ENCODE results near the gene NCKIPSD.
"Not testable (repeated sequence)": the region's sequence is repeated elsewhere in the genome, so short reads cannot be mapped to it uniquely, and the experiment has no call there.

NCKIPSD gene

DNA sequence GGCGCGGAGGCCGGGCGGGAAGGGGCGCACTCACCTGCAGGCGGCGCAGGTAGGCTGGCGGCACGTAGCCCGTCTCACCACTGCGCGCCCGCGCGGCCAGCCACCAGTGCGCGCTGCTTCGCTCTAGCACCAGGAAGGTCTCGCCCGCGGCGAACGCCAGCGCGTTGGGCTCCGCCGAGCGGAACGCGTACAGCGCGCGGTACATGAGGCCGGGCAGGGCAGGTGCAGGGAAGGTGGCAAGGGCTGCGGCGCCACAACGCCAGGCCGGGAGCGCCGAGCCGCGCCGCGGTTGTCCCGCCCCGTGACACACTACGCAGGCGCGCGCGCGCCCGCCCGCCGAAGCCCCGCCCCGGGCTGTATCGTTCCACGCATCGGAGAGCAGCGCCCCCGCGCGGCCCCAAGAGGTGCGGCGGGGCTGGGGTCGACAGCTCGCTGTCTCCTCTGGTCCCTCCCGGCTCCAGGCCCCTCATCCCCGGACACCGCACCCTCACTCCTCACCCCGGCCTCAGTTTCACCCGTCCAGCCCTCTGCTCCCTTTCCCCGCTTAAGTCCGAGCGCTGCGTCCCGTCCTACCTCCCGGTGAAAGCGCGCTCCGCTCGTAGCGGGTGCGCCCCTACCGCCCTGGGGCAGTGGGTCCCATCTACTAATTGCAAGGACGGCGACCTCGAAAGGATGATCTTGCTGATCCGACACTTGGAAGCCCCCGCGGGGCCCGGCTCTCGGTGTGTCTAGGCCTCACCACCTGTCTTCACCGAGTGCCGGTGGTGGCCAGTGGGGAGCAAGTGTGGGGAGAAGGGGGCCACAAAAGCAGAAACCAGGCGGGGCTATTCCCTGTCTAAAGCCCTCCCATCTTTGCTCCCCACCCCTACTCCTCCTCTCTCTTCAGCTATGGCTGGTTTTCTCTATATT lies at the start of gene NCKIPSD:
TSS of gene NCKIPSD (minus strand) at position 313 of the 909 bp plus-strand sequence. CDS start at position 205, 108 bp downstream.
- H3K4me3 ChIP-seq (ENCODE audit: low read length): peak within 1 kb of the TSS; percentile 64
- TF ChIP-seq, protein P1, sequence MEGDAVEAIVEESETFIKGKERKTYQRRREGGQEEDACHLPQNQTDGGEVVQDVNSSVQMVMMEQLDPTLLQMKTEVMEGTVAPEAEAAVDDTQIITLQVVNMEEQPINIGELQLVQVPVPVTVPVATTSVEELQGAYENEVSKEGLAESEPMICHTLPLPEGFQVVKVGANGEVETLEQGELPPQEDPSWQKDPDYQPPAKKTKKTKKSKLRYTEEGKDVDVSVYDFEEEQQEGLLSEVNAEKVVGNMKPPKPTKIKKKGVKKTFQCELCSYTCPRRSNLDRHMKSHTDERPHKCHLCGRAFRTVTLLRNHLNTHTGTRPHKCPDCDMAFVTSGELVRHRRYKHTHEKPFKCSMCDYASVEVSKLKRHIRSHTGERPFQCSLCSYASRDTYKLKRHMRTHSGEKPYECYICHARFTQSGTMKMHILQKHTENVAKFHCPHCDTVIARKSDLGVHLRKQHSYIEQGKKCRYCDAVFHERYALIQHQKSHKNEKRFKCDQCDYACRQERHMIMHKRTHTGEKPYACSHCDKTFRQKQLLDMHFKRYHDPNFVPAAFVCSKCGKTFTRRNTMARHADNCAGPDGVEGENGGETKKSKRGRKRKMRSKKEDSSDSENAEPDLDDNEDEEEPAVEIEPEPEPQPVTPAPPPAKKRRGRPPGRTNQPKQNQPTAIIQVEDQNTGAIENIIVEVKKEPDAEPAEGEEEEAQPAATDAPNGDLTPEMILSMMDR (conservative IDR thresholded peaks at IDR 0.05; ENCODE audit: low read depth, low read length): peak; percentile 76
- peak; percentile 32 for DNase-seq (ENCODE audit: low read depth)

DNA sequence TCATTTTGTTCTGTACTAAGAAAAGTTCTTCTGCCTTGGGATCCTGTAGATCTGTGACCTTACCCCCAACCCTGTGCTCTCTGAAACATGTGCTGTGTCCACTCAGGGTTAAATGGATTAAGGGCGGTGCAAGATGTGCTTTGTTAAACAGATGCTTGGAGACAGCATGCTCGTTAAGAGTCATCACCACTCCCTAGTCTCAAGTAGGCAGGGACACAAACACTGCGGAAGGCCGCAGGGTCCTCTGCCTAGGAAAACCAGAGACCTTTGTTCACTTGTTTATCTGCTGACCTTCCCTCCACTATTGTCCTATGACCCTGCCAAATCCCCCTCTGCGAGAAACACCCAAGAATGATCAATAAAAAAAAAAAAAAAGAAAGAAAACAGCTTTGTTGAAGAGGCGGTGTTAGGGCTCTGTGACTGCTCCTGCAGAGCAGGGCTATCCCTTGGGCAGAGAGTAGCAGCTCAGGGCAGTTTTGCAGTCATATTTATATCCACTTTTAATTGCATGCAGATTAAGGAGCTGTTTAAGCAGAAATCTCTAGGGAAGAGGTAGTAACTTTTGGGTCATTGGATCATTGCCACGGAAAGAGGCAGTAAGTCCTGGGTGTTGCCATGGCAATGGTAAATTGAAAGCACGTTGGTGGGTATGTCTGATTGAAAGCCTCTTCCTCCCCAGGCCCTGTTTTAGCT lies 49.5 kb upstream of the NCKIPSD start:
- not testable (repeated sequence) for H3K4me3 ChIP-seq (ENCODE audit: low read length); DNase-seq (ENCODE audit: low read depth)

DNA sequence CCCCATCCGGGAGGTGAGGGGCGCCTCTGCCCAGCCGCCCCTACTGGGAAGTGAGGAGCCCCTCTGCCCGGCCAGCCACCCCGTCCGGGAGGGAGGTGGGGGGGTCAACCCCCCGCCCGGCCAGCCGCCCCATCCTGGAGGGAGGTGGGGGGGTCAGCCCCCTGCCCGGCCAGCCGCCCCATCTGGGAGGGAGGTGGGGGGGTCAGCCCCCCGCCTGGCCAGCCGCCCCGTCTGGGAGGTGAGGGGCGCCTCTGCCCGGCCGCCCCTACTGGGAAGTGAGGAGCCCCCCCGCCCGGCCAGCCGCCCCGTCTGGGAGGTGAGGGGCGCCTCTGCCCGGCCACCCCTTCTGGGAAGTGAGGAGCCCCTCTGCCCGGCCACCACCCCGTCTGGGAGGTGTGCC lies 48.8 kb upstream of the NCKIPSD start:
- not testable (repeated sequence) for DNase-seq (ENCODE audit: low read depth)

GRCh38 chr3:48733752-48734518 lies 48.2 kb upstream of the NCKIPSD start:
- DNase-seq (ENCODE audit: low read depth): not testable (repeated sequence)

More for the DNA sequence above, 48.8 kb upstream of the NCKIPSD start:
- H3K4me3 ChIP-seq (ENCODE audit: low read length): not testable (repeated sequence)

GRCh38 chr3:48727511-48727910 lies 41.8 kb upstream of the NCKIPSD start:
- no peak overlapping the region for H3K4me3 ChIP-seq (ENCODE audit: low read length)
- TF ChIP-seq, protein P1 (conservative IDR thresholded peaks at IDR 0.05; ENCODE audit: low read depth, low read length): no peak
- no peak for DNase-seq (ENCODE audit: low read depth)

More at GRCh38 chr3:48733752-48734518, 48.2 kb upstream of the NCKIPSD start:
- H3K4me3 ChIP-seq (ENCODE audit: low read length): not testable (repeated sequence)

DNA sequence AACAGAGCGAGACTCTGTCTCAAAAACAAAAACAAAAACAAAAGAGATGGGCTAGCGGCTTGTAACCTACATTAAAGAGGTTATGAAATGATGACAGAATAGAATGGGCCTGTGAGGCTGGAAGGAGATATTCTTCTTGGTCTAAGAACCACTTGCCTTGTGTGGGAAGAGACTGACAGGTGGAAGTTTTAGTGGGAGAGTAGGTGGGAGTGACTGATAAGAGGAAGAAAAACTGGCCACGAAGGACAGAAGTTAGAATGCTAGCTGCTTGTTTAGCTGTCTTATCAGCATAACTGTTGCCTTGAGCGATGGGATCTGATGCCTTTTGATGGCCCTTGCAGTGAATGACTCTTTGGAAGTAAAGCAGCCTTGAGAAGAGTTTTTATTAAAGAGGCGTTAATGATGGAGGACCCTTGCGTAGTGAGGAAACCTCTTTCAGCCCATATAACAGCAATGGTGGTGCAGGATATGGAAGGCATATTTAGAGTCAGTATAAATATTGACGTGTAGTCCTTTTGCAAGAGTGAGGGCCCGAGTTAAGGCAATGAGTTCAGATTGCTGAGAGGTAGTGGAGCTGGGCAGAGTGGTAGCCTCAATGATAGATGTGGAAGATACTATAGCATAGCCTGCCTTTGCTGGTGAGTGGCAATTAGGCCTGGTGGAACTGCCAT lies 39.6 kb upstream of the NCKIPSD start:
- not testable (repeated sequence) for DNase-seq (ENCODE audit: low read depth); H3K4me3 ChIP-seq (ENCODE audit: low read length)

DNA sequence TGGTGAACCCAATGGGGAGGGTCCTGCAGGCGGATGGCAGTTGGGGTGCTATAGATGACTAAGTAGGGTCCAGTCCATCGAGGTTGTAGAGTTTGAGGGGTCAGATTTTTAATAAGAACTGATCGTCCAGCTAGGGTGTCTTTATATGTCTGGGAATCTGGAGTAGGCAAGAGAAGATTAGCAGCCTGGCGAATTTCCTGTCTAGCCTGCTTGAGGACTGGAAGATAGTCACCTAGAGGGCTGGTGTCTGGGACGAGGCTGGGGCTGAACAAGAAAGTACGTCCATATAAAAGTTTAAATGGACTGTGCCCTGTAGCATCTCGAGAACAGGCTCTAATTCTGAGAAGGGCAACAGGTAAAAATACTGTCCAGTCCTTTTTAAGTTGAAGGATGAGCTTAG lies 38.0 kb upstream of the NCKIPSD start:
- no peak for DNase-seq (ENCODE audit: low read depth)

DNA sequence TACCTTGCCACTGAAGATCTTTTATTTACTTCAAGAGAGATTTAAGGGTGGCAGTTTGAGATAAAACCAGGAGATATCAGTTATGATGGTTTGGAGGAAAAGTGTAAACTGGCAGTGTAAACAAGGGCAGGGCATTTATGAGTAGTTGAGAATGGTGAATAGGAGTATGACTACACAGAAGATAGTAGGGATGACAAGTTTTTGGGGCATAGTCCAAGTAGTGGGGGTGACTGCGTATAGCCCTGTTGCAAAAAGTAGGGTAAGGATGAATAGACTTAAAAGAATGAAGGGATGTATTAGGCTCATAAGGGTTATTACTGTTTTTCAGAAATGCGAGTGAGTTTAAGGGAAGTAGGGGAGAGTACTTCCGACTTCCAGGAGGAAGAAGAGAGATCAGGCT lies 37.6 kb upstream of the NCKIPSD start:
- DNase-seq (ENCODE audit: low read depth); H3K4me3 ChIP-seq (ENCODE audit: low read length): not testable (repeated sequence)

More for the DNA sequence above, 38.0 kb upstream of the NCKIPSD start:
- TF ChIP-seq, protein P1 (conservative IDR thresholded peaks at IDR 0.05; ENCODE audit: low read depth, low read length): no peak
- H3K4me3 ChIP-seq (ENCODE audit: low read length): no peak overlapping the region

DNA sequence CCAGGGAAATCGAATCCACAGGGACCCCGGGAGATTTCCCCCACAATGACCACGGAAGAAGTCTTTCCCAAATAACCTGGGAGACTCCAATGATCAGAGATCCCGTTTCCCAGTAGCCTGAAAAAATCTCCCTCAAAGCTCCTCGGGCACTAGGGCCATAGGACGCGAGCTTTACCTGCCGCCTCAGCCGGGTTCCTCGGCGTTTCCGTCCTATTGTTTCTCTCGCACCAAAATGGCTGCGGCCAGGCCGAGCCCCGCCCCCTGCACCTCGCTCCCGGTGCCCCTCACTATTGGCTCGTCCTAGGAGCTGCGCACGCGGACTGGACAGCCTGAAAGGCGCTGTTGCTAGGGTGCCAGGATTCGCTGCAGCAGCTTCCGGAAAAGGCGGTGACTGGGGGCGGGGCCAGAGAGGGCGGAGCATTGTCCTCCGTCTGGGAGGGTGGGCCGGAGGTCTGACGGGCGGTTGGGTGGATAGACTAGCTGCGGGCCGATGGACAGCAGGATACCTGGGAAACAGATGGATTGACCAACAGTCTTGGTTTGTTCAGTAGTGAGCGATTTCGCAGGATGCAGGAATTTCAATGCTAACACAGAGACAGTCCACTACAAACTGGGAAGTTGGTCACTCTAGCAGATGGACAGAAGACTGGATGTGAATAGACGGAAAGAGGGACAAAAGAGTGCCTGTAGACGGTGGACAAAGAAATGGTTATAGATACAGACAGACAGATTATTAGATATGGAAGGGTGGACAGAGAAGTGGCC lies 31.4 kb upstream of the NCKIPSD start, which contains the start of gene IP6K2:
TSS of gene IP6K2 (minus strand) at position 240 of the 765 bp plus-strand sequence. CDS start 21,930 bp downstream, outside the sequence.
- peak; percentile 91 for DNase-seq (ENCODE audit: low read depth)
- H3K4me3 ChIP-seq (ENCODE audit: low read length): peak within 1 kb of the TSS; percentile 100
- TF ChIP-seq, protein P1 (conservative IDR thresholded peaks at IDR 0.05; ENCODE audit: low read depth, low read length): no peak
